Prostate gland (tissue), 2 donors: ENCODE results near the gene PSEN1.
"Not testable (repeated sequence)": the region's sequence is repeated elsewhere in the genome, so short reads cannot be mapped to it uniquely, and the experiment has no call there.

ENCODE experiments used
- CTCF ChIP-seq, 4 experiments: fragments of 200-600 bp in 2 of 4; fragments of 450-650 bp in 2 of 4; sonication (generic) in 2 of 4; IDR thresholded peaks; 1 replicate in 3 of 4; 2 replicates in 1 of 4; pipeline ENCODE4 v1.5.1; 2016 to 2019; ENCODE audit warnings: antibody characterized with exemption in 4 of 4, mild to moderate bottlenecking in 2 of 4, moderate library complexity in 2 of 4
- POLR2AphosphoS5 ChIP-seq: sonication (generic); formaldehyde crosslinking; IDR thresholded peaks from one replicate; pipeline ENCODE4 v1.6.1; 2017; ENCODE audit warnings: antibody characterized with exemption

- not testable (repeated sequence) for TF ChIP-seq CTCF (IDR thresholded peaks at IDR 0.05); POLR2AphosphoS5
These were observed 58.0 kb downstream of the PSEN1 start for GRCh38 chr14:73194306-73194705.
